GM19025 (cell line): ENCODE results near the gene CLASP1.

Experiments
- ATAC-seq: cut with Tn5 transposase; IDR thresholded peaks from one replicate; pipeline ENCODE4 v1.9.1; 2021; ENCODE audit warnings: mild to moderate bottlenecking, low read depth, moderate library complexity; ENCODE audit not compliant: unreplicated experiment

The CLASP1 gene

GRCh38 chr2:121550669-121551068 lies 98.6 kb downstream of the CLASP1 start:
- no peak for ATAC-seq

- ATAC-seq: no peak
Measured at GRCh38 chr2:121547646-121548045, 101.6 kb downstream of the CLASP1 start.

- ATAC-seq: no peak
Measured at GRCh38 chr2:121545913-121546312, 103.3 kb downstream of the CLASP1 start.

- ATAC-seq: no peak
Measured at GRCh38 chr2:121545257-121545656, 104.0 kb downstream of the CLASP1 start.

- no peak for ATAC-seq
Measured at GRCh38 chr2:121541495-121541894, 107.8 kb downstream of the CLASP1 start.

GRCh38 chr2:121539750-121540469 lies 109.4 kb downstream of the CLASP1 start:
- ATAC-seq: no peak

GRCh38 chr2:121536850-121537557 lies 112.3 kb downstream of the CLASP1 start:
- no peak for ATAC-seq

GRCh38 chr2:121536347-121536746 lies 112.9 kb downstream of the CLASP1 start:
- no peak for ATAC-seq

GRCh38 chr2:121534007-121534406 lies 115.3 kb downstream of the CLASP1 start:
- no peak for ATAC-seq

GRCh38 chr2:121532894-121533293 lies 116.4 kb downstream of the CLASP1 start:
- ATAC-seq: no peak

GRCh38 chr2:121532347-121532766 lies 116.9 kb downstream of the CLASP1 start:
- ATAC-seq: no peak

GRCh38 chr2:121530212-121530705 lies 119.0 kb downstream of the CLASP1 start:
- ATAC-seq: peak; percentile 52

- peak; percentile 0 for ATAC-seq
Measured at GRCh38 chr2:121529439-121530211, 119.6 kb downstream of the CLASP1 start.

GRCh38 chr2:121527009-121527682 lies 122.1 kb downstream of the CLASP1 start:
- ATAC-seq: no peak

- no peak for ATAC-seq
Measured at GRCh38 chr2:121524685-121525425, 124.4 kb downstream of the CLASP1 start.

- no peak for ATAC-seq
Measured at GRCh38 chr2:121521359-121521758, 127.9 kb downstream of the CLASP1 start.

GRCh38 chr2:121520641-121520994 lies 128.6 kb downstream of the CLASP1 start:
- no peak for ATAC-seq

GRCh38 chr2:121519732-121520640 lies 129.3 kb downstream of the CLASP1 start:
- ATAC-seq: no peak

- no peak for ATAC-seq
Measured at GRCh38 chr2:121519153-121519552, 130.1 kb downstream of the CLASP1 start.
